ENCODE data around the gene EHD2.

DNA sequence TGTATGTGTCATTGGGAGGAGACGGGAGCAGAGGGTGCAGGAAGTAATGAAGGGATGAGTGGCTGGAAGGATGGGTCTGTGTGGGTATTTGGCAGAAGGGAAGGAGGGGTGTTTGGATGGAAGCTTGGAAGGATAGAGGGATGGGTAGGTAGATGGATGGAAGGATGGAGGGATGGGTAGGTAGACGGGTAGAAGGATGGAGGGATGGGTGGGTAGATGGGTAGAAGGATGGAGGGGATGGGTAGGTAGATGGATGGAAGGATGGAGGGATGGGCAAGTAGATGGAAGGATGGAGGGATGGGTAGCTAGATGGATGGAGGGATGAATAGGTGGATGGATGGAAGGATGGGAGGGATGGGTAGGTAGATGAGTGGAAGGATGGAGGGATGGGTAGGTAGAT is 41.7 kb upstream of the EHD2 start:
- TF ChIP-seq CTCF (IDR thresholded peaks at IDR 0.05; ENCODE audit: insufficient read depth, low read length, poor library complexity, severe bottlenecking): no peak
- no peak for TF ChIP-seq EZH2phosphoT487 (conservative IDR thresholded peaks at IDR 0.05; ENCODE audit: low read length)

All from SU-DHL-6 (cell line).